Nucleus accumbens (tissue), 56 donors: ENCODE measurements around the gene LZTR1.

Source experiments
- DNase-seq, 56 donors: peaks; one replicate each; lab custom pipeline; 2025; lab: John Stamatoyannopoulos, UW

LZTR1 gene

GRCh38 chr22:21012446-21013407 lies 30.6 kb downstream of the LZTR1 start:
- no peak for DNase-seq

GRCh38 chr22:21013657-21014201 lies 31.6 kb downstream of the LZTR1 start:
- DNase-seq: no peak

GRCh38 chr22:21014202-21014725 lies 32.2 kb downstream of the LZTR1 start:
- DNase-seq: peak; percentile 22 to 95 (median 76)

GRCh38 chr22:21014726-21015465 lies 32.8 kb downstream of the LZTR1 start, which contains the start of gene P2RX6:
P2RX6 (plus strand) TSS chr22:21015165; CDS start chr22:21015175, 10 bp downstream.
- DNase-seq: peak in 18 of 56 donors; percentile 11 to 53 (median 30)

- DNase-seq: no peak
Observed at GRCh38 chr22:21015466-21016006, 33.4 kb downstream of the LZTR1 start.

GRCh38 chr22:21016644-21017420 lies 34.7 kb downstream of the LZTR1 start:
- no peak for DNase-seq

- DNase-seq: no peak
Observed at GRCh38 chr22:21018314-21018713, 36.2 kb downstream of the LZTR1 start.

- DNase-seq: no peak
Observed at GRCh38 chr22:21020802-21021429, 38.8 kb downstream of the LZTR1 start.

- DNase-seq: no peak
Observed at GRCh38 chr22:21022507-21022906, 40.4 kb downstream of the LZTR1 start.

- no peak for DNase-seq
Observed at GRCh38 chr22:21022955-21023614, 41.0 kb downstream of the LZTR1 start.

GRCh38 chr22:21025266-21025665 lies 43.2 kb downstream of the LZTR1 start:
- no peak for DNase-seq

GRCh38 chr22:21025763-21026755 lies 44.0 kb downstream of the LZTR1 start:
- no peak for DNase-seq

GRCh38 chr22:21026783-21027692 lies 44.9 kb downstream of the LZTR1 start:
- DNase-seq: no peak

- no peak for DNase-seq
Observed at GRCh38 chr22:21028277-21029251, 46.5 kb downstream of the LZTR1 start.

- DNase-seq: no peak
Observed at GRCh38 chr22:21029486-21030025, 47.5 kb downstream of the LZTR1 start.
